Pancreas (tissue), 10 donors: Measurements from ENCODE around the gene NR2F1. TPM values are rescaled to one million over a fixed set of nuclear protein-coding genes. Genes with fewer than 3 reads are reported as not detected.

Experiments
- ATAC-seq, 4 donors: fragments of 200-7000 bp; cut with Tn5 transposase; one replicate each; pipeline versions ENCODE4 v1.8.0 to v1.9.1; 2020; ENCODE audit warnings: mild to moderate bottlenecking in 4 of 4, moderate library complexity in 4 of 4
- DNase-seq, 6 donors: peaks; one replicate each; pipeline ENCODE4 v3.0.0-alpha.2; 2020
- FAIRE-seq: peaks from 2 replicates; lab custom pipeline; 2012; peaks lifted over from hg19 to GRCh38; lab: Jason Lieb, UNC
- H3K27ac ChIP-seq, 4 donors: fragments of 200-600 bp; sonication (generic); 1 replicate in 3 of 4; 2 replicates in 1 of 4; pipeline versions ENCODE4 v1.5.0 to v1.8.0; 2020
- H3K27me3 ChIP-seq, 4 donors: fragments of 200-600 bp; one replicate each; pipeline ENCODE4 v1.8.0; 2021
- H3K36me3 ChIP-seq, 3 donors: fragments of 200-600 bp; sonication (generic) in 1 of 3; one replicate each; pipeline versions ENCODE4 v1.5.0 to v1.8.0; 2020 to 2021
- H3K4me1 ChIP-seq, 3 donors: fragments of 200-600 bp; one replicate each; pipeline ENCODE4 v1.8.0; 2021
- H3K4me3 ChIP-seq, 4 donors: fragments of 200-600 bp; sonication (generic) in 2 of 4; one replicate each; pipeline versions ENCODE4 v1.5.0 to v1.8.0; 2020 to 2021
- H3K9me3 ChIP-seq, 4 donors: fragments of 200-600 bp; one replicate each; pipeline ENCODE4 v1.8.0; 2021
- CTCF ChIP-seq, 4 donors: fragments of 200-600 bp; sonication (generic) in 3 of 4; IDR thresholded peaks; one replicate each; pipeline versions ENCODE4 v1.5.0 to v1.8.0; 2021; ENCODE audit warnings: antibody characterized with exemption in 4 of 4
- WGBS, 2 donors: extraction: QIAGEN DNeasy Blood & Tissue Kit; methylation state at CpG; one replicate each; pipeline ENCODE4 v1.1.7; 2013; 5-methylcytosine and 5-hydroxymethylcytosine counted together
- intact Hi-C, 3 donors: fragments of 100-400 bp; cut with DNase I; formaldehyde crosslinking; loops; one replicate each; pipeline versions ENCODE4 v1.11.1 to v1.14.2; 2022
- polyA plus RNA-seq, 2 donors: library from polyadenylated mRNA; stranded (reverse); fragments of 200-250 nt; gene quantifications; one replicate each; pipeline ENCODE4 v1.2.3, GENCODE V29; 2013
- total RNA-seq, 6 donors: library from RNA; stranded (reverse); fragmentation: NEBNext Ultra II Directional in 4 of 6; extraction: Animal tissue kit (Norgen Biotek cat#: 25700) in 4 of 6; gene quantifications; one replicate each; pipeline versions ENCODE4 v1.2.1 to v1.2.4, GENCODE V29; 2021 to 2023
- donor health status: healthy with polysubstance abuse.
- donor health status: DM: no; HTN: no; CAD: no; lungs with moderate emphysema.
- donor health status: DM: no; HTN: no; CAD: no.
- donor health status: control.
- donor health status: control.
- donor health status: Bipolar disorder and iron deficiency.
- donor health status: DM: yes; HTN: yes; CAD: no.
- donor health status: DM: no; HTN: no; CAD: no.
- donor health status: DM: no; HTN: no; CAD: no.
- donor health status: DM: yes; HTN: yes; CAD: no.

NR2F1 gene
- total and polyA plus RNA-seq, 8 donors = 1.4 to 8.1 (median 4.9) TPM

- H3K27me3 ChIP-seq = no peaks in the 10 kb centered on the region
- no peaks in the 10 kb centered on the region for H3K9me3 ChIP-seq
- no peak for DNase-seq
- H3K4me1 ChIP-seq = no peaks in the 10 kb centered on the region
- H3K4me3 ChIP-seq = no peak overlapping the region
- 84 to 94% methylated on average over 1 of the region's 1 CpG for whole genome bisulfite sequencing, 2 donors
- no peak for FAIRE-seq
- H3K36me3 ChIP-seq = no peaks in the 10 kb centered on the region
- ATAC-seq = no peak
- no peak for TF ChIP-seq CTCF (IDR thresholded peaks at IDR 0.05)
- intact Hi-C loops = no loop called here
- H3K27ac ChIP-seq = no peak overlapping the region
Measured at GRCh38 chr5:93636837-93637236, 53.8 kb downstream of the NR2F1 start.

GRCh38 chr5:93637697-93638096, 54.7 kb downstream of the NR2F1 start:
- 40 to 48% methylated on average over 2 of the region's 2 CpGs for WGBS, 2 donors
- Histone ChIP-seq H3K4me1 (no peaks in the 10 kb centered on the region), H3K27ac (no peak overlapping the region), H3K36me3 (no peaks in the 10 kb centered on the region), H3K9me3 (no peaks in the 10 kb centered on the region), H3K27me3 (no peaks in the 10 kb centered on the region), H3K4me3 (no peak overlapping the region)
- intact Hi-C loops = no loop called here
- DNase-seq (no peak), ATAC-seq (no peak), FAIRE-seq (no peak)
- no peak for TF ChIP-seq CTCF (IDR thresholded peaks at IDR 0.05)

GRCh38 chr5:93642526-93642925, 59.5 kb downstream of the NR2F1 start:
- no peak overlapping the region for H3K4me3 ChIP-seq

More at GRCh38 chr5:93642526-93642925, 59.5 kb downstream of the NR2F1 start:
- H3K4me1 ChIP-seq = no peaks in the 10 kb centered on the region
- no peak for TF ChIP-seq CTCF (IDR thresholded peaks at IDR 0.05)
- ATAC-seq = no peak
- H3K9me3 ChIP-seq = no peaks in the 10 kb centered on the region
- no peak overlapping the region for H3K27ac ChIP-seq
- FAIRE-seq = no peak
- intact Hi-C loops = no loop called here
- no peak for DNase-seq
- no peaks in the 10 kb centered on the region for H3K36me3 ChIP-seq
- no peaks in the 10 kb centered on the region for H3K27me3 ChIP-seq
- 92 to 98% methylated on average over 3 of the region's 3 CpGs for WGBS, 2 donors

Other genes with a start within 250 kb of the NR2F1 start
- gene NR2F1-AS1, start 2.0 kb upstream of the NR2F1 start, total RNA-seq = 1 to 10 TPM in 5 of 6 donors, under 1 TPM in 1; 0.65 to 2.7 (median 2.0) TPM
- 1 to 10 TPM; 3.1 to 4.4 TPM for gene NR2F1-AS1, start 2.0 kb upstream of the NR2F1 start, polyA plus RNA-seq
- 1 to 10 TPM in 1 of 6 donors, under 1 TPM in 5; 0.38 to 1.2 (median 0.78) TPM for gene POU5F2, start 158.4 kb downstream of the NR2F1 start, total RNA-seq
- gene POU5F2, start 158.4 kb downstream of the NR2F1 start, polyA plus RNA-seq = under 1 TPM; 0.05 to 0.46 TPM